GM18951 (cell line): ENCODE data around the gene GLRX.

ENCODE experiments used
- POLR2A ChIP-seq: IDR thresholded peaks from 4 replicates; pipeline ENCODE4 v1.6.1; 2011; ENCODE audit warnings: mild to moderate bottlenecking; ENCODE audit not compliant: insufficient read length, insufficient read depth; ENCODE audit errors: extremely low read depth
- in situ Hi-C: fragments of 300-500 bp; cut with MboI; formaldehyde crosslinking; loops from one replicate; pipeline ENCODE4 v1.12.0; 2022; ENCODE audit warnings: low sequenced_read_pairs, mixed read lengths, inconsistent platforms; ENCODE audit not compliant: unreplicated experiment

GLRX gene

GRCh38 chr5:95861221-95861863, 38.8 kb upstream of the GLRX start:
- in situ Hi-C loops, result loop anchor here (5.0 to 25.0 kb wide), 2 partner anchors 466 to 576 kb away; partner anchors contain the start of gene PCSK1
- TF ChIP-seq POLR2A, result no peak

GRCh38 chr5:95859661-95860060, 37.1 kb upstream of the GLRX start:
- in situ Hi-C loops, result loop anchor here (5.0 to 25.0 kb wide), 3 partner anchors 468 to 733 kb away; partner anchors contain the start of gene PCSK1
- no peak for TF ChIP-seq POLR2A

GRCh38 chr5:95858661-95859595, 36.4 kb upstream of the GLRX start:
- in situ Hi-C loops, result loop anchor here (5.0 to 25.0 kb wide), 2 partner anchors 578 to 733 kb away; partner anchors contain the start of gene PCSK1
- TF ChIP-seq POLR2A, result no peak

DNA sequence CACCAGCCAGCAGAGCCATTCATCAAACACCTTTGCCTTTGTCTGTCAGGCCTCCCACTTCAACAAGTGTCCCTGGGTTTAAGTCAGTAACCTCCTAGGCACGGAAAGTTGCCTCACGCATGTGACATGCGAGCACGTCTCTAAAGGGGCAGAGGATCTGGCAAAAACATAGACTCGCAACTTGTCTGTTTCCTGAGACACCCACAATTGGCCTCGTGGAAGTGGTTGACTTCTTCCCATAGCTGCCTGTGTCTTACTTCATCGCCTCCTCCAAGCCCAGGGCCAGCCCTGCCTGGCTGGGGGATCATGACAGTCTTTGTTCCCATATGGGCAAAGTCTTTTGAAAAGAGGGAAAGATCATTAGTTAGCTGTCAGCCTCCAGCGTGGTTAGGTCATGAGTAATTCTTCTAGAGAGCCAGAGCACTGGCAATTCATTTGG, 35.5 kb upstream of the GLRX start:
- in situ Hi-C loops, result loop anchor here (5.0 to 25.0 kb wide), 2 partner anchors 579 to 734 kb away; partner anchors contain the start of gene PCSK1

DNA sequence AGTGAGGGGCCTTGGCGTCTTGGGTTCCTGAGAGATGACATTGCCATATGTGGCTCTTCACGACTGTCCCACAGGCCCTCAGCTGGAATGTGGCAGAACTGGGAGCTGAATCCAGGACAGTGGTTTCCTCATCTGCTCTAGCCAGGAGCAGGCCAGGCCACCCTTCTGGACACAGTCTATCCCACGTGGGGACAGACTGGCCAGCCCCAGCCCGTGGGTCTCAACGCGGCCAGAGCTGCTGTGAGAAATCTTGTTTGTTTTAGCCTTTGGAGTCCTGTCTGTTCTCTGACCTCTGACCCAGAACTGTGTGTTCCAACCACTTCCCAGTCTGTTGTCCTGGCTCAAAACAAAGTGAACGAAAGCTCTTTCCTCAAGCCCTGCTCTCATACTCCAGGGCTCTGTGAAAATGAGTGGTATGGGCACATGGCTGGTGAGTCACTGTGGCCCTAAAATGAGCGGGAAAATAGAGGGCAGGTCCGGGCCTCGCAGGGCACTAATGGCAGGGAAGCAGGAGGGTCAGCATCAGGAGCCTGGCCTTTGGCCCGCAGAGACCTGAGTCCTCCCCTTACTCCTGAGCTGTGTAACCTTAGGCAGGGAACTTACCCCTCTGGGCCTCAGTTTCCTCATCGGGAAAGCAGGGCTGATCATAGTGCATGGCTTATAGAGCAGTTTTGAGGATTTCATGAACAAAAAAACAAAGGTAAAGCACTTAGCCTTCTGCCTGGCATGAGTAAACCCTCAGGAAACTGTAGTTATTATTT, 34.8 kb upstream of the GLRX start:
- no peak for TF ChIP-seq POLR2A
- in situ Hi-C loops, result loop anchor here (5.0 to 25.0 kb wide), 2 partner anchors 580 to 735 kb away; partner anchors contain the start of gene PCSK1

More for the DNA sequence above, 35.5 kb upstream of the GLRX start:
- TF ChIP-seq POLR2A, result no peak

DNA sequence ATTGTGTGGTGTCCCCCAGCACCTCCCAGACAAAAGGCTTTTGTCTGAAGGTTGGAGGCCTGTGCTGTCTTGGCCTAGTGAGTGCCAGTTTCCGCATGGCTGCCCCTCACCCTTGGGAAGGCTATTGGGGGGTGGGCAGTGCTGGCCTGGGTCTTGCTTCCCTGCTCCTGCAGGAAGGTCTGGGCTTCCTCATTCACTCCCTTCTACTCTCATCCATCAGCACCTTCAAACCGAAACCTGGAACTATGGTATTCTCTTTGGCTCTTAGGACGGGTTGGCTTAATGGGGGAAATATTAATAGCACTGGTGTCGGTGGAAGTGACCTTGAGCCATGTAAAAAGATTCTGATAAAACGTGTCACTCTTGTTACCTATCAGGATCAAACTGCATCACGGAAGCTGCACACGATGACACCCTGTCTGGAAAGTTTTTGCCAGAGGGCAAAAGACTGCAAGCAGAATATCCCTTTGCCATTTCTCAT, 34.0 kb upstream of the GLRX start:
- in situ Hi-C loops, result loop anchor here (5.0 to 25.0 kb wide), 2 partner anchors 581 to 736 kb away; partner anchors contain the start of gene PCSK1
- TF ChIP-seq POLR2A, result no peak

- in situ Hi-C loops, result loop anchor here (25.0 kb wide), 1 partner anchor 584 kb away; the partner anchor contains the start of gene PCSK1
- no peak for TF ChIP-seq POLR2A
Observed at GRCh38 chr5:95853490-95853889, 31.0 kb upstream of the GLRX start.

- in situ Hi-C loops, result loop anchor here (25.0 kb wide), 1 partner anchor 585 kb away; the partner anchor contains the start of gene PCSK1
- TF ChIP-seq POLR2A, result no peak
Observed at GRCh38 chr5:95852567-95852966, 30.0 kb upstream of the GLRX start.

GRCh38 chr5:95851141-95851540, 28.6 kb upstream of the GLRX start:
- in situ Hi-C loops, result loop anchor here (25.0 kb wide), 1 partner anchor 586 kb away; the partner anchor contains the start of gene PCSK1

DNA sequence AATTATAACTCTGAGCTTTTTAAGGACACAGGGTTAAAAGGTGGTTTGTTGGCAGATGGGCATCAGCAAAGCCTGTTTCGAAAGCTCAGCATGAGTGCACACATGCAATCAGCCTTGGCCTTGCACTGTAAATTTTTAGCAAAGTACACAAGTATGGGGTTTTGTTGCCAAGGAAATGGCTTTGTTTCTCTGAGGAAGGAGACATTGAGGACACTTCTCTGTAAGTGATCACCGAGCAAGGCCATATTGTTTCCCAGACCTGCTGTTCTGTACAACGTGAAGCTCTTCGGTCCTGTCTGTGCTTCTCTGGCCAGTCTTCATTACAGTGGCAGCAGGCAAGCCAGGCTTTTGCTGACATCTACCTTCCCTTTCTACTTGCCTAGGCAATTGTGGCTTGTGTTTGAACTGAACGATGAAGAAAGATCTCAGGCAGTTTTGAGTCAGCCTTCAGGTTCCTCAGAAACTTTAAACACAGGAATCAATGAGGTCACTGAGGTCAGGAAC, 27.9 kb upstream of the GLRX start:
- no peak for TF ChIP-seq POLR2A
- in situ Hi-C loops, result loop anchor here (25.0 kb wide), 1 partner anchor 587 kb away; the partner anchor contains the start of gene PCSK1

DNA sequence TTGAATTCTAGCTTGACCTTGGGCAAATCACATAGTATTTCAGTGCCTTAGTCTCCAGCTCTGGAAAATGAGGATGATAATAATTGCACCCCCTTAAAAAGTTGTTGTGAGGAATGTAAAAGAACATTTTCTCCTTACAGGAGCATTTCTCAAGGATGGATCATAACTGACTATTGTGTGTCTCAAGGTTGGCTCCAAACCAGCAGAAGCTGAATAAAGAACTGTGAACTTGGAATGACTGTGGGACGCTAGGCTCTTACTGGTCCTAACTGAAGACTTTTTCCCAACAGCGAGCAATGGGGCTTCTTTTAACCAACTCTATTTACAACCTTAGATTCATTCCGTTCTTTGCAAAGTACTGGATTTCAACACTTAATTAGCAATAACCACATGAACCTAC, 26.2 kb upstream of the GLRX start:
- in situ Hi-C loops, result loop anchor here (5.0 to 10.0 kb wide), 2 partner anchors 61 to 184 kb away; no protein-coding TSS in a partner anchor
- no peak for TF ChIP-seq POLR2A

GRCh38 chr5:95847261-95847592, 24.7 kb upstream of the GLRX start:
- no peak for TF ChIP-seq POLR2A
- in situ Hi-C loops, result loop anchor here (5.0 to 10.0 kb wide), 2 partner anchors 60 to 182 kb away; no protein-coding TSS in a partner anchor
